Endothelial cell of umbilical vein (primary cell): Measurements from ENCODE around the gene ZMYM4.

Source experiments
- CTCF ChIP-seq, 2 donors: IDR thresholded peaks; 1 replicate in 1 of 2; 2 replicates in 1 of 2; pipeline ENCODE4 v1.5.1; 2011; ENCODE audit warnings: low read length in 2 of 2, mild to moderate bottlenecking in 2 of 2, moderate library complexity in 2 of 2, control low read depth in 1 of 2, inconsistent platforms in 1 of 2, low read depth in 1 of 2; ENCODE audit not compliant: insufficient read depth in 1 of 2; ENCODE audit errors: extremely low read depth in 1 of 2
- EZH2 ChIP-seq: IDR thresholded peaks from 2 replicates; pipeline ENCODE4 v1.6.1; 2012; ENCODE audit warnings: borderline replicate concordance, low read depth, mild to moderate bottlenecking, moderate library complexity, low read length, inconsistent platforms; ENCODE audit not compliant: severe bottlenecking
- POLR2A ChIP-seq: IDR thresholded peaks from 2 replicates; pipeline ENCODE4 v1.6.1; 2012; ENCODE audit warnings: low read depth, mild to moderate bottlenecking, control low read depth, low read length
- TF ChIP-seq, protein P1 (sequence below): IDR thresholded peaks from 2 replicates; pipeline ENCODE4 v1.6.1; 2011; ENCODE audit not compliant: insufficient read depth, insufficient read length

- no peak for TF ChIP-seq POLR2A
- no peak for TF ChIP-seq CTCF (IDR thresholded peaks at IDR 0.05; ENCODE audit: extremely low read depth in 1 of 2, insufficient read depth in 1 of 2, low read depth in 1 of 2, low read length in 2 of 2)
- TF ChIP-seq, protein P1, sequence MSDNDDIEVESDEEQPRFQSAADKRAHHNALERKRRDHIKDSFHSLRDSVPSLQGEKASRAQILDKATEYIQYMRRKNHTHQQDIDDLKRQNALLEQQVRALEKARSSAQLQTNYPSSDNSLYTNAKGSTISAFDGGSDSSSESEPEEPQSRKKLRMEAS, result no peak
- no peak for TF ChIP-seq EZH2
These were observed 101.6 kb downstream of the ZMYM4 start for GRCh38 chr1:35369922-35370671.
